ENCODE data around the gene FOXF2. TPM values are rescaled to one million over a fixed set of nuclear protein-coding genes. Genes with fewer than 3 reads are reported as not detected.

The FOXF2 gene
- total and polyA plus RNA-seq, 9 donors = 0.05 to 0.18 (median 0.11) TPM; not detected in 5

- Histone ChIP-seq H3K27me3 (no peaks in the 10 kb centered on the region), H3K9me3 (no peaks in the 10 kb centered on the region), H3K27ac (no peak overlapping the region), H3K4me1 (ENCODE audit: insufficient read depth) (no peaks in the 10 kb centered on the region), H3K4me3 (no peak overlapping the region), H3K36me3 (no peaks in the 10 kb centered on the region)
- no peak for DNase-seq
- 62 to 72% (median 65%) methylated on average over 4 of the region's 4 CpGs for WGBS, 3 donors
- intact Hi-C loops (cut with DNase I) = no loop called here
- TF ChIP-seq POLR2A (IDR thresholded peaks at IDR 0.05) (no peak), EP300 (IDR thresholded peaks at IDR 0.05) (no peak), CTCF (IDR thresholded peaks at IDR 0.05) (no peak)
These were observed 15.3 kb downstream of the FOXF2 start for GRCh38 chr6:1404713-1405098.

- no peak for DNase-seq
- Histone ChIP-seq H3K27ac (no peak overlapping the region), H3K36me3 (no peaks in the 10 kb centered on the region), H3K9me3 (no peaks in the 10 kb centered on the region), H3K4me3 (no peak overlapping the region), H3K27me3 (no peaks in the 10 kb centered on the region), H3K4me1 (ENCODE audit: insufficient read depth) (no peaks in the 10 kb centered on the region)
- 57 to 68% (median 63%) methylated on average over 6 of the region's 6 CpGs for WGBS, 3 donors
- TF ChIP-seq EP300 (IDR thresholded peaks at IDR 0.05) (no peak), POLR2A (IDR thresholded peaks at IDR 0.05) (no peak), CTCF (IDR thresholded peaks at IDR 0.05) (no peak)
- intact Hi-C loops (cut with DNase I) = no loop called here
These were observed 15.8 kb downstream of the FOXF2 start for GRCh38 chr6:1405221-1405620.

- Histone ChIP-seq H3K4me3 (no peak overlapping the region), H3K27me3 (no peaks in the 10 kb centered on the region), H3K4me1 (ENCODE audit: insufficient read depth) (no peaks in the 10 kb centered on the region), H3K9me3 (no peaks in the 10 kb centered on the region), H3K27ac (no peak overlapping the region), H3K36me3 (no peaks in the 10 kb centered on the region)
- intact Hi-C loops (cut with DNase I) = no loop called here
- TF ChIP-seq EP300 (IDR thresholded peaks at IDR 0.05) (no peak), CTCF (IDR thresholded peaks at IDR 0.05) (no peak), POLR2A (IDR thresholded peaks at IDR 0.05) (no peak)
- 66 to 74% (median 72%) methylated on average over 13 of the region's 13 CpGs for WGBS, 3 donors
- DNase-seq = no peak
These were observed 17.1 kb downstream of the FOXF2 start for GRCh38 chr6:1406306-1407072.

DNA sequence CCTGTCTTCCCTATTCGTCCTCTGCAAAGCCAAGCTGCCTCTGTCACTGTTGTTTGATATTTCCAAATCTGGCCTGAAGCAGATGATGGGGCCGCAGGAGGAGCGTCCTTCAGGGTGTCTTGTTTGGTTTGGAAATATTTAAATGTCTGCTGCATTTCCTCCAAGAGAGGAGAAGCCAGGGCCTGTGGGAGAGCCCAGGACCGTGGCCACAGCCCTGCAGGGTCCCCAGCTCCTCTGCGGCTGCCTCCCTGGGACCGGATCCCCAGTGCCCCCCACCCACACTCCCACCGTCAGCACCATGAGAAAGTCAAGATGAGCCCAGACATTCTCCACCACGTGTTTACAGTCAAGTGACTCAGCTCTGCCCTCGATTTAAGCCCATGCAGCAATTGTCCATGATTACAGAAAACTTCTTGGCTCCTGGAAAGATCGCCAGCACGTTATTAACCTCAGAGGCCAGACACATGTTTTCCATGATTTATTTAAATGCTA lies 18.2 kb downstream of the FOXF2 start:
- intact Hi-C loops (cut with DNase I) = no loop called here
- H3K4me3 ChIP-seq = no peak overlapping the region
- WGBS, 3 donors = 37 to 49% (median 44%) methylated on average over 11 of the region's 11 CpGs
- TF ChIP-seq CTCF (IDR thresholded peaks at IDR 0.05) = no peak
- TF ChIP-seq EP300 (IDR thresholded peaks at IDR 0.05) = no peak
- no peak for TF ChIP-seq POLR2A (IDR thresholded peaks at IDR 0.05)
- no peaks in the 10 kb centered on the region for H3K27me3 ChIP-seq
- no peaks in the 10 kb centered on the region for H3K36me3 ChIP-seq
- no peaks in the 10 kb centered on the region for H3K9me3 ChIP-seq
- no peak overlapping the region for H3K27ac ChIP-seq
- no peak for DNase-seq
- H3K4me1 ChIP-seq (ENCODE audit: insufficient read depth) = no peaks in the 10 kb centered on the region

Measured in ovary (tissue), 9 donors.